Midbrain (tissue), 1 donor: ENCODE results near the gene ZC3HAV1.
A peak's percentile ranks its signal among the peaks of the same experiment; 100 is the strongest.
"Not testable (repeated sequence)": the region's sequence is repeated elsewhere in the genome, so short reads cannot be mapped to it uniquely, and the experiment has no call there.

ENCODE experiments used
- DNase-seq: peaks from one replicate; lab custom pipeline; 2025; lab: John Stamatoyannopoulos, UW

The ZC3HAV1 gene

GRCh38 chr7:139087212-139087611 lies 22.3 kb downstream of the ZC3HAV1 start:
- DNase-seq, result no peak

- DNase-seq, result no peak
These were observed 23.1 kb downstream of the ZC3HAV1 start for GRCh38 chr7:139086454-139086853.

- DNase-seq, result no peak
These were observed 24.8 kb downstream of the ZC3HAV1 start for GRCh38 chr7:139084709-139085108.

- DNase-seq, result no peak
These were observed 27.9 kb downstream of the ZC3HAV1 start for GRCh38 chr7:139081584-139081983.

- DNase-seq, result no peak
These were observed 28.6 kb downstream of the ZC3HAV1 start for GRCh38 chr7:139080905-139081304.

- no peak for DNase-seq
These were observed 29.7 kb downstream of the ZC3HAV1 start for GRCh38 chr7:139079861-139080260.

- peak; percentile 3 for DNase-seq
These were observed 30.6 kb downstream of the ZC3HAV1 start for GRCh38 chr7:139078911-139079310.

GRCh38 chr7:139078399-139078798 lies 31.1 kb downstream of the ZC3HAV1 start:
- no peak for DNase-seq

- DNase-seq, result not testable (repeated sequence)
These were observed 31.8 kb downstream of the ZC3HAV1 start for GRCh38 chr7:139077706-139078105.

GRCh38 chr7:139075871-139076686 lies 33.4 kb downstream of the ZC3HAV1 start:
- DNase-seq, result no peak

GRCh38 chr7:139075031-139075652 lies 34.4 kb downstream of the ZC3HAV1 start:
- DNase-seq, result peak; percentile 69

- no peak for DNase-seq
These were observed 36.7 kb downstream of the ZC3HAV1 start for GRCh38 chr7:139072796-139073195.

GRCh38 chr7:139071680-139072079 lies 37.8 kb downstream of the ZC3HAV1 start:
- no peak for DNase-seq

- DNase-seq, result no peak
These were observed 40.7 kb downstream of the ZC3HAV1 start for GRCh38 chr7:139068544-139069399.

- DNase-seq, result no peak
These were observed 43.2 kb downstream of the ZC3HAV1 start for GRCh38 chr7:139066315-139066714.

- DNase-seq, result no peak
These were observed 44.2 kb downstream of the ZC3HAV1 start for GRCh38 chr7:139065323-139065722.

- DNase-seq, result no peak
These were observed 48.1 kb downstream of the ZC3HAV1 start for GRCh38 chr7:139061416-139061815.

GRCh38 chr7:139060695-139061237 lies 48.8 kb downstream of the ZC3HAV1 start:
- no peak for DNase-seq

- no peak for DNase-seq
These were observed 49.6 kb downstream of the ZC3HAV1 start for GRCh38 chr7:139059905-139060304.

- no peak for DNase-seq
These were observed 50.6 kb downstream of the ZC3HAV1 start for GRCh38 chr7:139058943-139059342.

GRCh38 chr7:139055674-139056073 lies 53.8 kb downstream of the ZC3HAV1 start:
- no peak for DNase-seq

- not testable (repeated sequence) for DNase-seq
These were observed 54.9 kb downstream of the ZC3HAV1 start for GRCh38 chr7:139054656-139055055.
